WTC11 (cell line): ENCODE results near the gene HOXD1.

ENCODE experiments used
- TCF7 ChIP-seq: sonication (generic); formaldehyde crosslinking; IDR thresholded peaks from 2 replicates; pipeline ENCODE4 v1.8.0; 2022; ENCODE audit warnings: mild to moderate bottlenecking, low read depth, missing genetic modification reagents, moderate library complexity
- TP53 ChIP-seq: sonication (generic); formaldehyde crosslinking; IDR thresholded peaks from 2 replicates; pipeline ENCODE4 v1.8.1; 2023; ENCODE audit warnings: mild to moderate bottlenecking, missing genetic modification reagents
- ZNF121 ChIP-seq: sonication (generic); formaldehyde crosslinking; IDR thresholded peaks from 2 replicates; pipeline ENCODE4 v1.8.0; 2023; ENCODE audit warnings: missing genetic modification reagents
- TF ChIP-seq, protein P1 (sequence below): fragments of 200-600 bp; IDR thresholded peaks from 2 replicates; pipeline ENCODE4 v1.8.0; 2022; ENCODE audit warnings: antibody characterized with exemption

DNA sequence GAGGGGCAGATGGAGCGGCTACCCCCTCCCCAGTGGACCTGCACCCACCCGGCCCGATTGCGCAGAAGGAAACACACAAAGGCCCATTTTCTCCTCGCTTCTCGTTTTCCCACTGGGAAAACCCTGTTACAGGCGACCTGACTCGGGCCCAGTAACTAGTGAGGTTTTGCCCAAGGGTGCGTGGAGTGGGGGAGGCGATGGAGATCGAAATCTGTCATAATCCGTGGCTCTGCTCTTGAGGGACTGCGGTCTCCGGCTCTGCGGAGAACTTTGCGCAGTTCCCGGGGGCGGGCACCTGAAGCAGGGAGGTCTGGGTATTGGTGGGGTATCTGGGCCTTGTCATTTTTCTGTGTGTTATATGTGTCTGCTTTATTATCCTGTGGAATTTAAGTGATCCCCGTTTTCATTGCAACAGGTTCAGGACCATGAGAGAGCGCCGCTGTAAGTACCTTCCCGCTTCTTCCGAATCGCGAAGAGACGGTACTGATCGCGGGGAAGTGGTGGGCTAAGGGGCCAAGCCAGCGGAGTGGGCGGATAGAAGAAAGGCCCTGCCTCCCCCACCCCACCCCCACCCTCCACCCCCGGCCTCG, 41.2 kb upstream of the HOXD1 start:
- no peak for TF ChIP-seq TCF7 (CRISPR knock-in tag)
- no peak for TF ChIP-seq ZNF121 (CRISPR knock-in tag)
- no peak for TF ChIP-seq TP53
- TF ChIP-seq, protein P1, sequence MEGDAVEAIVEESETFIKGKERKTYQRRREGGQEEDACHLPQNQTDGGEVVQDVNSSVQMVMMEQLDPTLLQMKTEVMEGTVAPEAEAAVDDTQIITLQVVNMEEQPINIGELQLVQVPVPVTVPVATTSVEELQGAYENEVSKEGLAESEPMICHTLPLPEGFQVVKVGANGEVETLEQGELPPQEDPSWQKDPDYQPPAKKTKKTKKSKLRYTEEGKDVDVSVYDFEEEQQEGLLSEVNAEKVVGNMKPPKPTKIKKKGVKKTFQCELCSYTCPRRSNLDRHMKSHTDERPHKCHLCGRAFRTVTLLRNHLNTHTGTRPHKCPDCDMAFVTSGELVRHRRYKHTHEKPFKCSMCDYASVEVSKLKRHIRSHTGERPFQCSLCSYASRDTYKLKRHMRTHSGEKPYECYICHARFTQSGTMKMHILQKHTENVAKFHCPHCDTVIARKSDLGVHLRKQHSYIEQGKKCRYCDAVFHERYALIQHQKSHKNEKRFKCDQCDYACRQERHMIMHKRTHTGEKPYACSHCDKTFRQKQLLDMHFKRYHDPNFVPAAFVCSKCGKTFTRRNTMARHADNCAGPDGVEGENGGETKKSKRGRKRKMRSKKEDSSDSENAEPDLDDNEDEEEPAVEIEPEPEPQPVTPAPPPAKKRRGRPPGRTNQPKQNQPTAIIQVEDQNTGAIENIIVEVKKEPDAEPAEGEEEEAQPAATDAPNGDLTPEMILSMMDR, result no peak
